IMR-90 (cell line): ENCODE data around the gene PDIA3.

Source experiments
- CEBPB ChIP-seq: IDR thresholded peaks from 2 replicates; pipeline ENCODE4 v1.6.1; 2012; ENCODE audit warnings: low read depth, low read length, improper control_type of control experiment
- CTCF ChIP-seq: conservative IDR thresholded peaks from 2 replicates; pipeline ENCODE4 v1.5.1; 2012; ENCODE audit warnings: mild to moderate bottlenecking, low read depth, low read length, improper control_type of control experiment
- MAFK ChIP-seq: IDR thresholded peaks from 2 replicates; pipeline ENCODE4 v1.6.1; 2012; ENCODE audit warnings: low read depth, low read length, improper control_type of control experiment
- MAZ ChIP-seq: IDR thresholded peaks from 2 replicates; pipeline ENCODE4 v1.6.1; 2012; ENCODE audit warnings: low read depth, mild to moderate bottlenecking, low read length, improper control_type of control experiment, moderate library complexity, borderline replicate concordance
- MXI1 ChIP-seq: IDR thresholded peaks from 2 replicates; pipeline ENCODE4 v1.6.1; 2012; ENCODE audit warnings: low read depth, mild to moderate bottlenecking, low read length, moderate library complexity, borderline replicate concordance
- POLR2A ChIP-seq: IDR thresholded peaks from 2 replicates; pipeline ENCODE4 v1.6.1; 2012; ENCODE audit warnings: mild to moderate bottlenecking, low read depth, low read length
- RAD21 ChIP-seq: IDR thresholded peaks from 2 replicates; pipeline ENCODE4 v1.6.1; 2012; ENCODE audit warnings: low read length, improper control_type of control experiment
- RCOR1 ChIP-seq: IDR thresholded peaks from 2 replicates; pipeline ENCODE4 v1.6.1; 2012; ENCODE audit warnings: mild to moderate bottlenecking, low read length, improper control_type of control experiment; ENCODE audit not compliant: insufficient replicate concordance
- RFX5 ChIP-seq: IDR thresholded peaks from 2 replicates; pipeline ENCODE4 v1.8.0; 2012; ENCODE audit warnings: low read depth, mild to moderate bottlenecking, low read length, moderate library complexity
- SMC3 ChIP-seq: fragments of 150-350 bp; IDR thresholded peaks from 2 replicates; pipeline ENCODE4 v1.6.1; 2016; ENCODE audit warnings: low read depth, mild to moderate bottlenecking, antibody characterized with exemption, low read length, moderate library complexity
- USF2 ChIP-seq: fragments of 150-350 bp; IDR thresholded peaks from 2 replicates; pipeline ENCODE4 v1.6.1; 2017; ENCODE audit warnings: mild to moderate bottlenecking, antibody characterized with exemption, low read length, low read depth

GRCh38 chr15:43702174-43702573 lies 44.1 kb upstream of the PDIA3 start:
- no peak for TF ChIP-seq CTCF
- TF ChIP-seq POLR2A = no peak
- no peak for TF ChIP-seq RAD21
- no peak for TF ChIP-seq MAFK
- TF ChIP-seq USF2 = no peak
- no peak for TF ChIP-seq SMC3
- no peak for TF ChIP-seq MAZ
- no peak for TF ChIP-seq MXI1
- no peak for TF ChIP-seq RCOR1
- TF ChIP-seq RFX5 = no peak
- no peak for TF ChIP-seq CEBPB
